GM12878 (cell line): ENCODE data around the gene PPP1R9B. TPM values are rescaled to one million over a fixed set of nuclear protein-coding genes. Genes with fewer than 3 reads are reported as not detected.

Source experiments
- BCL11A ChIP-seq: IDR thresholded peaks from 2 replicates; pipeline ENCODE4 v1.6.1; 2011; ENCODE audit warnings: low read depth, low read length
- CREM ChIP-seq: IDR thresholded peaks from 2 replicates; pipeline ENCODE4 v1.6.1; 2014; ENCODE audit warnings: antibody characterized with exemption, low read depth
- HCFC1 ChIP-seq: fragments of 150-350 bp; IDR thresholded peaks from 2 replicates; pipeline ENCODE4 v1.6.1; 2014; ENCODE audit warnings: low read length
- IKZF1 ChIP-seq: fragments of 450-650 bp; conservative IDR thresholded peaks from 2 replicates; pipeline ENCODE4 v1.6.1; 2017; ENCODE audit warnings: antibody characterized with exemption, mild to moderate bottlenecking
- IRF4 ChIP-seq: IDR thresholded peaks from 2 replicates; pipeline ENCODE4 v1.6.1; 2011; ENCODE audit warnings: low read depth, low read length
- JUNB ChIP-seq: IDR thresholded peaks from 2 replicates; pipeline ENCODE4 v1.6.1; 2016; ENCODE audit warnings: antibody characterized with exemption, mild to moderate bottlenecking
- KAT2A ChIP-seq: conservative IDR thresholded peaks from 2 replicates; pipeline ENCODE4 v1.6.1; 2011; ENCODE audit warnings: low read depth, low read length; ENCODE audit not compliant: control insufficient read depth
- KDM1A ChIP-seq: fragments of 200-600 bp; sonication (generic); IDR thresholded peaks from 2 replicates; pipeline ENCODE4 v1.6.1; 2016; ENCODE audit warnings: borderline replicate concordance
- MEF2B ChIP-seq: fragments of 450-650 bp; IDR thresholded peaks from 2 replicates; pipeline ENCODE4 v1.6.1; 2018; ENCODE audit warnings: mild to moderate bottlenecking, moderate library complexity; ENCODE audit not compliant: partially characterized antibody, poor library complexity, severe bottlenecking
- NFXL1 ChIP-seq: fragments of 450-650 bp; IDR thresholded peaks from 2 replicates; pipeline ENCODE4 v1.6.1; 2017; ENCODE audit warnings: antibody characterized with exemption, mild to moderate bottlenecking, borderline replicate concordance
- PAX5 ChIP-seq: IDR thresholded peaks from 2 replicates; pipeline ENCODE4 v1.6.1; 2011; ENCODE audit warnings: low read depth, low read length, borderline replicate concordance
- PML ChIP-seq: IDR thresholded peaks from 2 replicates; pipeline ENCODE4 v1.6.1; 2012; ENCODE audit warnings: low read length, inconsistent platforms
- POLR2AphosphoS5 ChIP-seq: IDR thresholded peaks from 2 replicates; pipeline ENCODE4 v1.6.1; 2011; ENCODE audit warnings: mild to moderate bottlenecking, low read length, inconsistent platforms
- POU2F2 ChIP-seq: IDR thresholded peaks from 3 replicates; pipeline ENCODE4 v1.6.1; 2011; ENCODE audit warnings: low read depth, mild to moderate bottlenecking, low read length, borderline replicate concordance
- RELA ChIP-seq: fragments of 450-650 bp; IDR thresholded peaks from 2 replicates; pipeline ENCODE4 v1.8.0; 2014; ENCODE audit warnings: borderline replicate concordance; ENCODE audit not compliant: partially characterized antibody
- SP1 ChIP-seq: IDR thresholded peaks from one replicate; pipeline ENCODE4 v1.6.1; 2011; ENCODE audit warnings: low read depth, low read length
- TBL1XR1 ChIP-seq: IDR thresholded peaks from 2 replicates; pipeline ENCODE4 v1.6.1; 2012; ENCODE audit warnings: low read depth, low read length, improper control_type of control experiment
- WRNIP1 ChIP-seq: IDR thresholded peaks from 2 replicates; pipeline ENCODE4 v1.6.1; 2011; ENCODE audit warnings: low read depth, low read length, improper control_type of control experiment, borderline replicate concordance
- ZBED1 ChIP-seq: IDR thresholded peaks from 2 replicates; pipeline ENCODE4 v1.6.1; 2016; ENCODE audit warnings: borderline replicate concordance
- ZNF217 ChIP-seq: fragments of 450-650 bp; IDR thresholded peaks from 2 replicates; pipeline ENCODE4 v1.6.1; 2017; ENCODE audit warnings: antibody characterized with exemption, mild to moderate bottlenecking
- ZNF24 ChIP-seq: fragments of 450-650 bp; IDR thresholded peaks from 2 replicates; pipeline ENCODE4 v1.6.1; 2017; ENCODE audit warnings: antibody characterized with exemption, mild to moderate bottlenecking
- ZNF687 ChIP-seq: fragments of 450-650 bp; IDR thresholded peaks from 2 replicates; pipeline ENCODE4 v1.6.1; 2017; ENCODE audit warnings: mild to moderate bottlenecking, moderate library complexity
- ZZZ3 ChIP-seq: IDR thresholded peaks from 2 replicates; pipeline ENCODE4 v1.6.1; 2011; ENCODE audit warnings: low read depth; ENCODE audit not compliant: control insufficient read depth, insufficient read length
- polyA plus RNA-seq, 11 experiments: library from polyadenylated mRNA; depleted of rRNA in 4 of 11; unstranded in 6 of 11; stranded (reverse) in 5 of 11; fragments of >200 nt; fragmentation: Nextera tagmentation in 4 of 11; fragmentation: Illumina TruSeq in 1 of 11; extraction: Ambion mirVana in 4 of 11; extraction: Trizol in 1 of 11; gene quantifications; 1 replicate in 1 of 11; 2 replicates in 10 of 11; pipeline versions ENCODE4 v1.2.1 to v1.2.3, GENCODE V29; 2011 to 2016; ENCODE audit warnings: inconsistent platforms in 2 of 11, missing spikeins in 2 of 11, low read depth in 1 of 11
- total RNA-seq, 4 experiments: library from RNA; depleted of rRNA in 3 of 4; stranded (reverse); fragments of >200 nt in 3 of 4; fragmentation: Illumina TruSeq in 1 of 4; extraction: Trizol in 1 of 4; gene quantifications; 2 replicates each; pipeline versions ENCODE4 v1.2.1 to v1.2.3, GENCODE V29; 2013 to 2021
- TF ChIP-seq, protein P1 (sequence below): fragments of 450-650 bp; IDR thresholded peaks from 2 replicates; pipeline ENCODE4 v1.6.1; 2018; ENCODE audit warnings: borderline replicate concordance, mild to moderate bottlenecking; ENCODE audit not compliant: partially characterized antibody
- TF ChIP-seq, protein P2 (sequence below): IDR thresholded peaks from 2 replicates; pipeline ENCODE4 v1.6.1; 2012; ENCODE audit warnings: low read depth, low read length, improper control_type of control experiment

The PPP1R9B gene
- total and polyA plus RNA-seq, 10 of the 15 experiments (the other 5 are each of a cell fraction or from before 2014, with no cell fraction given), result 0.20 to 107 (median 37.5) TPM

GRCh38 chr17:50151937-50152547 lies 1.6 kb upstream of the PPP1R9B start (continued):
- 0 out of 2 replicates have a peak, but pooled peaks have one; percentile 27 for TF ChIP-seq ZNF687
- TF ChIP-seq MEF2B, result peak; percentile 9
- TF ChIP-seq ZBED1, result no peak
- peak; percentile 70; the same call in 1 of the 2 replicates for TF ChIP-seq PAX5
- TF ChIP-seq PML, result no peak
- no peak for TF ChIP-seq JUNB
- TF ChIP-seq, protein P1, sequence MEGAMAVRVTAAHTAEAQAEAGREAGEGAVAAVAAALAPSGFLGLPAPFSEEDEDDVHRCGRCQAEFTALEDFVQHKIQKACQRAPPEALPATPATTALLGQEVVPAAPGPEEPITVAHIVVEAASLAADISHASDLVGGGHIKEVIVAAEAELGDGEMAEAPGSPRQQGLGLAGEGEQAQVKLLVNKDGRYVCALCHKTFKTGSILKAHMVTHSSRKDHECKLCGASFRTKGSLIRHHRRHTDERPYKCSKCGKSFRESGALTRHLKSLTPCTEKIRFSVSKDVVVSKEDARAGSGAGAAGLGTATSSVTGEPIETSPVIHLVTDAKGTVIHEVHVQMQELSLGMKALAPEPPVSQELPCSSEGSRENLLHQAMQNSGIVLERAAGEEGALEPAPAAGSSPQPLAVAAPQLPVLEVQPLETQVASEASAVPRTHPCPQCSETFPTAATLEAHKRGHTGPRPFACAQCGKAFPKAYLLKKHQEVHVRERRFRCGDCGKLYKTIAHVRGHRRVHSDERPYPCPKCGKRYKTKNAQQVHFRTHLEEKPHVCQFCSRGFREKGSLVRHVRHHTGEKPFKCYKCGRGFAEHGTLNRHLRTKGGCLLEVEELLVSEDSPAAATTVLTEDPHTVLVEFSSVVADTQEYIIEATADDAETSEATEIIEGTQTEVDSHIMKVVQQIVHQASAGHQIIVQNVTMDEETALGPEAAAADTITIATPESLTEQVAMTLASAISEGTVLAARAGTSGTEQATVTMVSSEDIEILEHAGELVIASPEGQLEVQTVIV, result peak; percentile 90
- no peak for TF ChIP-seq ZNF24
- no peak for TF ChIP-seq TBL1XR1
- TF ChIP-seq, protein P2, sequence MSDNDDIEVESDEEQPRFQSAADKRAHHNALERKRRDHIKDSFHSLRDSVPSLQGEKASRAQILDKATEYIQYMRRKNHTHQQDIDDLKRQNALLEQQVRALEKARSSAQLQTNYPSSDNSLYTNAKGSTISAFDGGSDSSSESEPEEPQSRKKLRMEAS, result no peak
- TF ChIP-seq KAT2A, result no peak
- TF ChIP-seq POU2F2, result peak; percentile 73; the same call in 1 of the 3 replicates
- 0 out of 2 replicates have a peak, but pooled peaks have one; percentile 49 for TF ChIP-seq POLR2AphosphoS5
- 0 out of 2 replicates have a peak, but pooled peaks have one; percentile 47 for TF ChIP-seq BCL11A
- peak; percentile 73 for TF ChIP-seq IRF4
- TF ChIP-seq SP1, result peak; percentile 92
- peak; percentile 49; the same call in 1 of the 2 replicates for TF ChIP-seq ZNF217
- peak; percentile 97 for TF ChIP-seq IKZF1
- no peak for TF ChIP-seq ZZZ3
- TF ChIP-seq CREM, result 0 out of 2 replicates have a peak, but pooled peaks have one; percentile 22
- TF ChIP-seq RELA, result no peak
- no peak for TF ChIP-seq WRNIP1
- TF ChIP-seq HCFC1, result no peak
- no peak for TF ChIP-seq KDM1A
- TF ChIP-seq NFXL1, result no peak
